Activated naive CD4-positive, alpha-beta T cell treated with anti-CD3 and anti-CD28 coated beads, Interleukin-2, amount 50 U/mL, for 72 hours (primary cell): ENCODE results near the gene ADRM1. TPM values are rescaled to one million over a fixed set of nuclear protein-coding genes. Genes with fewer than 3 reads are reported as not detected.

Experiments used
- ATAC-seq, 2 donors: fragments of 150-1000 bp; cut with Tn5 transposase; 2 replicates each; pipeline ENCODE4 v1.10.0; 2021; ENCODE audit warnings: mild to moderate bottlenecking in 2 of 2, moderate library complexity in 2 of 2
- DNase-seq, 2 donors: peaks; one replicate each; pipeline ENCODE4 v3.0.0; 2021 to 2022; ENCODE audit warnings: low spot score in 2 of 2
- H3K27ac Mint-ChIP-seq, 2 donors: one replicate each; pipeline ENCODE4 v1.8.0; 2022; ENCODE audit warnings: mild to moderate bottlenecking in 2 of 2, mixed read lengths in 2 of 2
- H3K36me3 Mint-ChIP-seq, 2 donors: one replicate each; pipeline ENCODE4 v1.8.0; 2022; ENCODE audit warnings: mixed read lengths in 2 of 2
- H3K9me3 Mint-ChIP-seq, 2 donors: one replicate each; pipeline ENCODE4 v1.8.0; 2022; ENCODE audit warnings: mixed read lengths in 2 of 2
- total RNA-seq, 2 donors: library from RNA; stranded (reverse); gene quantifications; one replicate each; pipeline ENCODE4 v1.2.3, GENCODE V29; 2022

ADRM1 gene
- total RNA-seq, 2 donors from 2014 or later = 92.6 to 93.6 TPM

- DNase-seq = no peak
- peaks cover 8 to 9% of the 10 kb centered on the region in 2 donors for H3K9me3 Mint-ChIP-seq
- no peak for ATAC-seq
- H3K27ac Mint-ChIP-seq = no peak overlapping the region
- peaks cover 5 to 6% of the 10 kb centered on the region in 2 donors for H3K36me3 Mint-ChIP-seq
These were observed 48.0 kb downstream of the ADRM1 start for GRCh38 chr20:62350629-62351422.

DNA sequence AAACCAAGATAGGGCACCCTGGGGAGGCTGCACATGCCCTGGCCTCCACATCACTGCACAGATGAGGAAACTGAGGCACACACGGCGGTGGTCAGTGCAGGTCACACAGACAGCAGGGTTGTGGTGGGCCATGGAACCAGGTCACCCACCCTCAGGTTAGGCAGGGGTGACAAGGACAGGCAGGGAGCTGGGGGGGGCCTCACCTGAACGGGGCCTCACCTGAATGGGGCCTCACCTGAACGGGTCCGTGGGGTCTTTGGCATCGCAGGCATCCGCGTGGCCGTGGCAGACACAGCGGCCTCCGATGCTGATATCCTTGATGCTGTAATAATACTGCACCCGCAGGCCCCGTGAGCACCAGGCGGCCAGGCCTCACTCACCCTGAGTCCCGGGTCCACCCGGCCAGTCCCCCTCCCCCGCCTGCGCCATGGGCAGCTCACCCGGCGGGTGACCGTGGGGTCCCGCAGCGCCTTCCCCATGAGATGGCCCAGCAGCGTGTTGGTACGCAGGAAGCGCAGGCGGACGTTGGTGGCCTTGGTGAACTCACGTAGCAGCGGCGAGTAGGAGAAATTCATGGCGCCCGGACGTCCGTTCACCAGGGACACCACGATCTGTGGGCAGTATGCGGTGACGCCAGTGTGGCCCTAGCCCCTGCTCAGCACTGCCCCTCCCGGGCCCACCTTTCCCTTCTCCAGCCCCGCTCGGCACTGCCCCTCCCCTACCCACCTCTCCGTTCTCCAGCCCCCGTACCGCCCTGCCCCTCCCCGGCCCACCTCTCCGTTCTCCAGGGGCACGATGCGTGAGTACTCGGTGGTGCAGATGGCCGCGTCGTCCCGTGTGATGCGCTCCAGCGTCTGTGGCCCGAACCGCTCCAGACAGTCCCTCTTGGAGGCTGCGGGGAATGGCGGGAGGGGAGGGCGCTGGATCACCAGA is 48.9 kb downstream of the ADRM1 start:
- DNase-seq (no peak), ATAC-seq (no peak)
- H3K9me3 Mint-ChIP-seq = peaks cover 8 to 9% of the 10 kb centered on the region in 2 donors
- H3K27ac Mint-ChIP-seq = no peak overlapping the region
- peaks cover 5 to 6% of the 10 kb centered on the region in 2 donors for H3K36me3 Mint-ChIP-seq

GRCh38 chr20:62352402-62353288 is 49.8 kb downstream of the ADRM1 start:
- DNase-seq (no peak), ATAC-seq (no peak)
- Mint-ChIP-seq H3K36me3 (peaks cover 5 to 6% of the 10 kb centered on the region in 2 donors), H3K9me3 (peaks cover 8 to 9% of the 10 kb centered on the region in 2 donors), H3K27ac (no peak overlapping the region)

- Mint-ChIP-seq H3K9me3 (peaks cover 8% of the 10 kb centered on the region in 2 donors), H3K36me3 (peaks cover 4% of the 10 kb centered on the region in 2 donors), H3K27ac (no peak overlapping the region)
- DNase-seq (no peak), ATAC-seq (no peak)
These were observed 50.7 kb downstream of the ADRM1 start for GRCh38 chr20:62353289-62354030.

DNA sequence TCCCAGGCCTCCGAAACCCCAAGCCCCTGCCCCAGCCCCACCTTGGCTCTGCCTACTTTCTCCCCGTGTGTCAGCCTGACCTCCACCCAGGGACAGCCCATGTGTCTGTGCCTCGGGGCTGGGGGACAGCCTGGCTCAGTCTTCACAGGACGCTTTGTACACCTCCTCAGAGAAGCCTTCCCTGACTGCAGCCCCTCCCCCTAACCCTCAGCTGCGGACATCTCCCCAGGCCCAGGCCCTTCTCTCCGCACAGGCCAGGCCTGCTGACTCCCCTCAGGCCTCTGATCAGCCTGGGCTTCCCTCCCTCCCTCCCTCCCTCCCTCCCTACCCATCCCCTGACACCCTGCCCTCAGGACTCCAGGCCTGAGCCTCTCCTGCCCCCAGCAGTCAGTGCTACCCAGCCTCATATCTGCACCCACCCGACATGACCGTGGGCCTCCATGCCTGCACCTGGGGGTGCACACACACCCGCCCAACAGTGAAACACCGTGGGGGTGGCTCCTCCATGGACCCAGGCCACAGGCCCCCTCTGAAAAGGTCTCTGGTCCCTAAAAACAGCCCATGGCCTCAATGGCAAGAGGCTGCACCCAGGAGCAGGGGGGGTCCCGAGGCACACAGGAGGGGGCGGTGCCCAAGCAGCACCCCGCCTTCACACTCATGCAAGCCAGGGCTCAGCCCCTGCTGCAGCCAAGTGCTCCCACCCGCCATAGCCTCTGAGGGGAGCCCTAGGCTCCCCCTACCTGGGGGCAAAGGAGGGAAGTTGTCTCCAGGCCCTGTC is 51.4 kb downstream of the ADRM1 start:
- peaks cover 3% of the 10 kb centered on the region in 2 donors for H3K9me3 Mint-ChIP-seq
- H3K36me3 Mint-ChIP-seq = no peaks in the 10 kb centered on the region
- no peak for ATAC-seq
- DNase-seq = no peak
- H3K27ac Mint-ChIP-seq = no peak overlapping the region

- H3K36me3 Mint-ChIP-seq = no peaks in the 10 kb centered on the region
- DNase-seq (no peak), ATAC-seq (no peak)
- H3K27ac Mint-ChIP-seq = no peak overlapping the region
- H3K9me3 Mint-ChIP-seq = no peaks in the 10 kb centered on the region
These were observed 52.1 kb downstream of the ADRM1 start for GRCh38 chr20:62354811-62355341.

- DNase-seq (no peak), ATAC-seq (no peak)
- Mint-ChIP-seq H3K9me3 (no peaks in the 10 kb centered on the region), H3K27ac (no peak overlapping the region), H3K36me3 (no peaks in the 10 kb centered on the region)
These were observed 52.7 kb downstream of the ADRM1 start for GRCh38 chr20:62355516-62355877.

DNA sequence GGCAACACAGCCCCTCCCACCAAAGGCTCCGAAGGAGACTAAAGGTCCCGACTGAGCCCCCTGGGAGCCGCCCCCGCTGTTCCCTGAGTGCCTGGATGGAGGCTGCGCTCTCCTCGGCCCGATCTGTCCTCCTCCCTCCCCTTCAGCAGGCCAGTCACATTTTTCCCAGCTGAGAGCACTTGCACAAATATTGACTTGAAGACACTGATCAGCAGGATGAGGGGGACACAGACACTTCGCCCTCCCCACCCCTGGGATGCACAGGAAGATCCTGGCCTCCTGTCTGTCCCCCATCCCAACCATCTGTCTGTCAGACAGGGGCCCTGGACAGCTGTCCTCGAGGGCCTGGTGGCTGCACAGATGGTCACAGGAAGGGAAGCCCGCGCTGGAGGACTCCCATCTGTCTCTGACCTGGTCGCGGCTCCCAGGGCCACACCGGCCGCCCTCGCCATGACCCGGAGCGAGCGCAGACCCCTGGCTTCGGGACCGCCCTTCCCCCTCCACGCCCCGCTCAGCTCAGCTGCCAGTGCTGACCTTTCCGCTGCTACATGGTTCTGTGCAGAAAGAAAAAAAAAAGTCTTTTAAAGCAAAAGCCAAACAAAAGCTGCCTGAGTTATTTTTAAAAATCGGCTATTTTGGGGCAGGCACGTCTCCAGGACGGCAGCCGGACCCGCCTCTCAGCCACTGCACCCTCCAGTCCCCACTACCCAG is 53.2 kb downstream of the ADRM1 start:
- no peak overlapping the region for H3K27ac Mint-ChIP-seq

GRCh38 chr20:62356589-62357186 is 53.9 kb downstream of the ADRM1 start:
- no peak for ATAC-seq
- Mint-ChIP-seq H3K9me3 (no peaks in the 10 kb centered on the region), H3K36me3 (no peaks in the 10 kb centered on the region), H3K27ac (no peak overlapping the region)
- no peak for DNase-seq

More for the DNA sequence above, 53.2 kb downstream of the ADRM1 start:
- no peak for DNase-seq
- no peak for ATAC-seq
- H3K36me3 Mint-ChIP-seq = no peaks in the 10 kb centered on the region
- H3K9me3 Mint-ChIP-seq = no peaks in the 10 kb centered on the region

DNA sequence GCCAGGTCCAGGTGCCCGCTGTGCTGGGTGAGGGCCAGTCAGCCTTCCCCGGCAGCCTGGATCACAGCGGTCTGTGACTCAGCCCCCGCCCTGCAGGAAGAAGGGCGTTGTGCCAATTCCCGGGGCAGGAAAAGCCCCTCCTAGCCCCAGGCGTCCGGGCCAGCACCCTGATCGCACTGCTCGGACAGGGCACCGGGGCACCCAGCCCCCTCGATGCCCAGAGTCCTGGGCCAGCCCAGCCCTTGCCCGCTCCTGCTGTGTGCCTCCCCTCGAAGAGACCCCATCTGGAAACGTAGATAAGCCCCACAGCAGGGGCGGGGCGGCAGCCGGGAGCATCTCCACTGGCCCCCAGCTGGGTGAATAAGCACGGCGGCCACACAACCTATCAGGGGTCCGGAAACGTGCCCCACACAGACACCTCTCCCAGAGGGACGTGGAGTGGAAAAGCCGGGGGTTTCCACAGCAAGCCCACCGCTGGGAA is 54.4 kb downstream of the ADRM1 start:
- DNase-seq = no peak
- H3K9me3 Mint-ChIP-seq = no peaks in the 10 kb centered on the region

DNA sequence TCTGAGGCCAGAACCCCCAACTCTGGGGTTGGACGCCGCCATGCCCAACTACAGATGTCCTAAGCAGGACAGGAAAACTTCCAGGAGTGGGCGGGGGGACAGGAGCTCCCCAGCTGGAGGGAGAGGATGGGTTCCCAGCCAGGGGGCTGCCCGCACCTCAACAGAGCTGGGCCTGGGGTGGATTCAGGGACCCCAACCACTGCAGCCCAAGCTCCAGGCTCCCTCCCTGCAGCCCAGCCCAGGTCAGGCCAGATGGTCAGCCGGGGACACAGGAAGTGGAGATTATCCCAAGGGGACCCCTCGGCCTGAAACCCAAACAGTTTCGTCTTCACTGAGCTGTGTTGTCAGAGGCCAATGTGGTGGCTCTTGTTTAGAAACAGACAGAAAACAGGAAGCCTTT is 54.9 kb downstream of the ADRM1 start:
- H3K9me3 Mint-ChIP-seq = no peaks in the 10 kb centered on the region
- DNase-seq (no peak), ATAC-seq (no peak)
- no peak overlapping the region for H3K27ac Mint-ChIP-seq
- H3K36me3 Mint-ChIP-seq = no peaks in the 10 kb centered on the region

More for the DNA sequence above, 54.4 kb downstream of the ADRM1 start:
- H3K36me3 Mint-ChIP-seq = no peaks in the 10 kb centered on the region
- H3K27ac Mint-ChIP-seq = no peak overlapping the region
- ATAC-seq = no peak
